ENCODE data around the gene EDNRA. TPM values are rescaled to one million over a fixed set of nuclear protein-coding genes. Genes with fewer than 3 reads are reported as not detected.

The EDNRA gene
- total and polyA plus RNA-seq, 2 of the 8 experiments (the other 6 are each of a cell fraction or from before 2014, with no cell fraction given) = 1.7 to 3.3 TPM

- TF ChIP-seq RBBP5 (IDR thresholded peaks at IDR 0.05; ENCODE audit: borderline replicate concordance, low read depth, low read length) (no peak), SP4 (IDR thresholded peaks at IDR 0.05; ENCODE audit: low read length) (no peak), NRF1 (IDR thresholded peaks at IDR 0.05; ENCODE audit: low read depth, low read length) (no peak), SUZ12 (IDR thresholded peaks at IDR 0.05; ENCODE audit: low read length) (no peak), POU5F1 (IDR thresholded peaks at IDR 0.05; ENCODE audit: low read depth, low read length) (no peak), NANOG (IDR thresholded peaks at IDR 0.05; ENCODE audit: insufficient read depth, low read depth, low read length, poor library complexity, severe bottlenecking) (no peak), E2F6 (IDR thresholded peaks at IDR 0.05) (no peak)
Measured at GRCh38 chr4:147492306-147492705, 11.4 kb downstream of the EDNRA start (continued).

Data from H1 (cell line).